ENCODE results near the gene MELTF. TPM values are rescaled to one million over a fixed set of nuclear protein-coding genes. Genes with fewer than 3 reads are reported as not detected.

The MELTF gene
- total and polyA plus RNA-seq, 12 donors: 0.47 to 11.3 (median 1.4) TPM; not detected in 1

DNA sequence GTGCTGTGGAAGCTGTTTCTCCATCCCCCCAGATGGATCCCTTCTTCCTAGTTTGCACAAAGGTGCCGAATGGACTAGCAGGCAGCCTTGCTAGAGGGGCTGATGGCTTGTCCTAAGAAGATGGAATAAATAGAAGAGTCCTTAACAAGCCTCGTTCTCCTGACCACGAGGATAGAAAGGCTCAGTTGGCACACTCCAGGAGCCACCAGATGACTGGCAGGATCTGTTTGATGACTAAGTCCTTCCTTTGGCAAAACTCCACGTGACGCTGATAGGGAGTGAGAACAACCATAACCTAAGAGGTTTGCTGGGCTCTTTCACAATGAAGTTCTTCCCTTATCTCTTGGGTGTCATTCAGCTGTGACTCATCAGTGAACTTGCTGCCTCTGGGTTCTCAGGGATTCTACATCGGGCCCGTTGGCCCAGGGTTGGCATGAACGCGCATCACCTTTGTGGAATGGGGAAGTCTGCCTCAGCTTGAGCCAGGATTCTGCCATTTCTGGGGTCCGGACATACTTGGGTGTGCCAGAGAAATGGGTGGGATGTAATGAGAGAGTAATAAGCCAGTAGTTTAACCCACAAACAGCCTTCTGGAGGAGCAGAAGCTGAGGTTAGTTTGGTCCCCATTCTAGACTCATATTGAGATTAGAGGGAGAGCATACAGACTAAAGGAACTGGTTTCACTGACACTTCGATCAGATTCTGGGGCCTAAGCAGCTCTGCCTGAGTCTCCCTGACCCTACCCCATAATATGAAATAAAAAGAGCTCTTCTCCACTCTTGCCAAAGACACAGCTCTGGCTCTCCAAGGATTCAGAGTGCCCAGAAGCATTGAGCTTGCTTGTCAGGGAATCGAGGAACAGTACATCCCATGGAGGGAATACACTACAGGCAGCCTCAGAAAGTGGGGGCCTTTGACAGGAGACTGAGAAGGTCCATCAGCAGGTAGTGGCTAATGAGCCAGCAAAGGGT lies 2.0 kb upstream of the MELTF start:
- H3K27me3 ChIP-seq: peaks cover 28% of the 10 kb centered on the region
- no peak for TF ChIP-seq POLR2A (IDR thresholded peaks at IDR 0.05)
- TF ChIP-seq, protein P1, sequence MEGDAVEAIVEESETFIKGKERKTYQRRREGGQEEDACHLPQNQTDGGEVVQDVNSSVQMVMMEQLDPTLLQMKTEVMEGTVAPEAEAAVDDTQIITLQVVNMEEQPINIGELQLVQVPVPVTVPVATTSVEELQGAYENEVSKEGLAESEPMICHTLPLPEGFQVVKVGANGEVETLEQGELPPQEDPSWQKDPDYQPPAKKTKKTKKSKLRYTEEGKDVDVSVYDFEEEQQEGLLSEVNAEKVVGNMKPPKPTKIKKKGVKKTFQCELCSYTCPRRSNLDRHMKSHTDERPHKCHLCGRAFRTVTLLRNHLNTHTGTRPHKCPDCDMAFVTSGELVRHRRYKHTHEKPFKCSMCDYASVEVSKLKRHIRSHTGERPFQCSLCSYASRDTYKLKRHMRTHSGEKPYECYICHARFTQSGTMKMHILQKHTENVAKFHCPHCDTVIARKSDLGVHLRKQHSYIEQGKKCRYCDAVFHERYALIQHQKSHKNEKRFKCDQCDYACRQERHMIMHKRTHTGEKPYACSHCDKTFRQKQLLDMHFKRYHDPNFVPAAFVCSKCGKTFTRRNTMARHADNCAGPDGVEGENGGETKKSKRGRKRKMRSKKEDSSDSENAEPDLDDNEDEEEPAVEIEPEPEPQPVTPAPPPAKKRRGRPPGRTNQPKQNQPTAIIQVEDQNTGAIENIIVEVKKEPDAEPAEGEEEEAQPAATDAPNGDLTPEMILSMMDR (IDR thresholded peaks at IDR 0.05): no peak
- intact Hi-C loops (cut with DNase I): no loop called here
- no peak overlapping the region for H3K4me3 ChIP-seq
- peak; percentile 93 to 98 (median 98) for DNase-seq
- no peaks in the 10 kb centered on the region for H3K9me3 ChIP-seq (replicated peaks in 1 of 3)
- H3K4me1 ChIP-seq (replicated peaks in 1 of 2): peaks cover 0 to 25% of the 10 kb centered on the region in 2 donors
- 26 to 31% (median 28%) methylated on average over 12 of the region's 12 CpGs for WGBS, 4 donors
- H3K36me3 ChIP-seq (replicated peaks in 1 of 2): no peaks in the 10 kb centered on the region
- peak overlapping the region in 2 of 5 donors; percentile 45 to 70 for H3K27ac ChIP-seq

DNA sequence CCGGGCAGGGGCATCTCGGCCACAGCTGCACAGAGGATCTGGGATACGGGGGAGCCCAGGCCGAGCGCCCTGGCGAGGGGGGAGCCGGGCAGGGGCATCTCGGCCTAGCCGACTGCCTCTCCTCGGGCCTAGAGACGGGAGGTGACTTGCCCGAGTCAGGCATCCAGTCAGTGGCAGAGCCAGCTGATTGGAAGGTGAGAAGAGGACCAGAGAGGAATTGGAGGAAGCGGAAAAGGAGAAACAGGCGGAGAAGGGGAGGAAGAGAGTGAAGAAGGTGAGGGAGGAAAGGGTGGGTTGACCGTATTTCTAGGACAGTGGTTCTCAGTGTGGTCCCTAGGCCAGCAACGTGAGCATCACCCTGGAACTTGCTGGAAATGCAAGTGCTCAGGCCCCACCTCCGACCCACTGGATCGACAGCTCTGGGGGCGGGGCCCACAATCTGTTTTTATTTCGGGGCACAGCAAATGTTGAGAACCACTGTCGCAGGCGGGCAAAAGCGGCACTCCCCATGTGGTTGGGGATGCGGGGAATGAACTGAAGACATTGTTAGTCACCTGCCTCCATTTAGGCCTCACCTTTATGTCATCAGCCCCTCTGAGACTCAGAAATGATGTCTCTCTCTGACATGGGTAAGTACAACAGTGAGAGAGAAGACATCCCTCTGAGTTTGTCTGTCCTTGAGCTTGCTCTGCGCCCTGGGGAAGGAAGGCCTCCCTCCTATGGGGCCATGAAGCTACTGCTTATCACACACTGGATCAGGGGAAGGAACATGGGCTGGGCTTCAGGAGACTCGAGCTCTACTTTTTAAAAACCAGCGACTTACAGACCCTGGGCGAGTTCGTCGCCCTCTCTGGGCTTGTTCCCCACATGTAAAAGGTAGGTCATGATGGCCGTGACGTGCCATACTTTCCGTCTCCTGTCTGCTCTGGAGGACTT lies 1.0 kb upstream of the MELTF start:
- H3K4me3 ChIP-seq: no peak overlapping the region
- peaks cover 0 to 25% of the 10 kb centered on the region in 2 donors for H3K4me1 ChIP-seq (replicated peaks in 1 of 2)
- TF ChIP-seq, protein P1 (IDR thresholded peaks at IDR 0.05): no peak
- no peaks in the 10 kb centered on the region for H3K36me3 ChIP-seq (replicated peaks in 1 of 2)
- H3K9me3 ChIP-seq (replicated peaks in 1 of 3): no peaks in the 10 kb centered on the region
- intact Hi-C loops (cut with DNase I): no loop called here
- DNase-seq: peak in 2 of 7 donors; percentile 32 to 62
- H3K27ac ChIP-seq: peak overlapping the region in 2 of 5 donors; percentile 45 to 70
- WGBS, 4 donors: 82 to 91% (median 87%) methylated on average over 22 to 32 of the region's 33 CpGs
- H3K27me3 ChIP-seq: peaks cover 32% of the 10 kb centered on the region

DNA sequence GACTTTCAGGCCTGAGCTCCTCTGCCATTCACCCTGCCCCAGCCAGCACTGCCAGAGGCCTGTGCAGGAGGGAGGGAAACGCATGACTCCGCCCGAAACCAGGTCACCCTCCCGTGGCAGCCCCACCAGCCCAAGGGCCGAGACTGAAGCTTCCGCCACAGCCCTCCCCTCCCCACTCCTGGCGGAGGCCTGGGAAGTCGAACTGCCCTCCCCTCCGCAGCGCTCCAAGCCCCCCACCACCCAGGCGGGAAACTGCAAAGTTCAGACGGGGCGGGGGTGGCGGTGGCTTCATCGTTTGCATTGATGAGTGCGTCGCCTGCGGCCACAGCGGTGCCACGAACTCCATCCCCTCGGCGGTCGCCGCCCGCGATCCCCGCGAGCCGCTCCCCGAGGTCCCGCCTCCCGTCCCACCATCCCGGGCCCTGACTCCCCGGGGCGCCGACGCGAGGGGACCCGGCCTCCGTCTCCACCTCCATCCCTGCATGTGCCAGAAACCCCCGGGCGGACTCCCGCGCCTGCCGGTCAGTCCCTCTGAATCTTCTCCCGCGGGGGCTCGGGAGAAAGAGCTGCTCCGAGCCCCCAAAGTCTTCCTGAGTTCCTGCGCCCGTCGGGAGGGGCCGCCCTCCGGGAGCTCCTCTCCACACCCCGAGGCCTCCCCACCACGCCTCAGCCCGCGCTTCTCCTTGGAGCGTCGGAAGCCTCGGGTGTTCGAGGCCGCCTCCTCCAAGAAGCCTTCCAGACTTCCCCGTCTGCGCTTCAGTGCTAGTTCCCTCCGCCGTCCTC lies 698 bp downstream of the MELTF start:
- no peaks in the 10 kb centered on the region for H3K36me3 ChIP-seq (replicated peaks in 1 of 2)
- 0 to 11% (median 8%) methylated on average over 4 to 67 of the region's 67 CpGs for WGBS, 4 donors
- intact Hi-C loops (cut with DNase I): no loop called here
- no peak overlapping the region for H3K27ac ChIP-seq
- peak in 2 of 7 donors; percentile 24 to 53 for DNase-seq
- peak overlapping the region in 1 of 4 donors; percentile 56 for H3K4me3 ChIP-seq
- H3K4me1 ChIP-seq (replicated peaks in 1 of 2): peaks cover 0 to 25% of the 10 kb centered on the region in 2 donors
- H3K27me3 ChIP-seq: peaks cover 33% of the 10 kb centered on the region
- no peaks in the 10 kb centered on the region for H3K9me3 ChIP-seq (replicated peaks in 1 of 3)
- no peak for TF ChIP-seq POLR2A (IDR thresholded peaks at IDR 0.05)
- TF ChIP-seq, protein P1 (IDR thresholded peaks at IDR 0.05): no peak

All from adrenal gland (tissue), 12 donors.